Stomach (tissue), 9 donors: ENCODE measurements around the gene SRPX2. TPM values are rescaled to one million over a fixed set of nuclear protein-coding genes. Genes with fewer than 3 reads are reported as not detected.
"Not testable (repeated sequence)": the region's sequence is repeated elsewhere in the genome, so short reads cannot be mapped to it uniquely, and the experiment has no call there.

Experiments
- DNase-seq, 2 donors: peaks; one replicate each; pipeline versions ENCODE4 v3.0.0 to v3.0.0-alpha.2; 2013 to 2019
- H3K27ac ChIP-seq, 5 donors: fragments of 200-600 bp in 4 of 5; sonication (generic) in 4 of 5; one replicate each; pipeline ENCODE4 v1.5.1; 2013 to 2019; ENCODE audit warnings: mild to moderate bottlenecking in 1 of 5, moderate library complexity in 1 of 5
- H3K27me3 ChIP-seq, 3 donors: fragments of 200-600 bp; sonication (generic); one replicate each; pipeline ENCODE4 v1.5.1; 2017 to 2019; ENCODE audit warnings: mixed run types in 1 of 3
- H3K36me3 ChIP-seq, 4 donors: fragments of 200-600 bp; sonication (generic); 1 replicate in 3 of 4; 2 replicates in 1 of 4; pipeline ENCODE4 v1.5.1; 2016 to 2019
- H3K4me1 ChIP-seq, 4 donors: fragments of 200-600 bp; sonication (generic); one replicate each; pipeline ENCODE4 v1.5.1; 2016 to 2019
- H3K4me3 ChIP-seq, 4 donors: fragments of 200-600 bp; sonication (generic) in 3 of 4; one replicate each; pipeline ENCODE4 v1.5.1; 2016 to 2019; ENCODE audit warnings: mild to moderate bottlenecking in 1 of 4
- H3K9me3 ChIP-seq, 4 donors: fragments of 200-600 bp; sonication (generic); one replicate each; pipeline ENCODE4 v1.5.1; 2016 to 2019
- EP300 ChIP-seq: sonication (generic); formaldehyde crosslinking; IDR thresholded peaks from one replicate; pipeline ENCODE4 v1.6.1; 2017; ENCODE audit warnings: antibody characterized with exemption
- POLR2A ChIP-seq, 4 donors: fragments of 450-650 bp; IDR thresholded peaks; one replicate each; pipeline ENCODE4 v1.6.1; 2016; ENCODE audit warnings: antibody characterized with exemption in 4 of 4, control low read depth in 2 of 4, mild to moderate bottlenecking in 1 of 4, moderate library complexity in 1 of 4
- POLR2AphosphoS5 ChIP-seq, 3 donors: sonication (generic); formaldehyde crosslinking; IDR thresholded peaks; one replicate each; pipeline ENCODE4 v1.6.1; 2016; ENCODE audit warnings: antibody characterized with exemption in 3 of 3
- WGBS, 5 donors: extraction: QIAGEN DNeasy Blood & Tissue Kit in 3 of 5; methylation state at CpG; one replicate each; pipeline versions ENCODE4 v1.1.5 to v1.1.7; 2013 to 2018; 5-methylcytosine and 5-hydroxymethylcytosine counted together
- intact Hi-C: fragments of 100-400 bp; cut with DNase I; formaldehyde crosslinking; loops from one replicate; pipeline ENCODE4 v1.15.1; 2023; ENCODE audit warnings: low total_unique reads
- polyA plus RNA-seq, 3 donors: library from polyadenylated mRNA; stranded (reverse); fragments of 200-250 nt; gene quantifications; one replicate each; pipeline ENCODE4 v1.2.3, GENCODE V29; 2013
- total RNA-seq, 5 donors: library from RNA; depleted of rRNA; stranded (reverse); fragments of >200 nt; gene quantifications; one replicate each; pipeline versions ENCODE4 v1.1.0 to v1.2.3, GENCODE V29; 2014 to 2016
- TF ChIP-seq, protein P1 (sequence below), 7 experiments: fragments of 450-650 bp in 4 of 7; fragments of 200-600 bp in 3 of 7; sonication (generic) in 3 of 7; IDR thresholded peaks; one replicate each; pipeline ENCODE4 v1.5.1; 2016 to 2019; ENCODE audit warnings: antibody characterized with exemption in 7 of 7, control low read depth in 2 of 7, mild to moderate bottlenecking in 1 of 7
- donor health status: healthy with polysubstance abuse.
- donor health status: Bipolar disorder and iron deficiency.
- donor health status: healthy.

The SRPX2 gene
- total and polyA plus RNA-seq, 8 donors, result 2.6 to 28.0 (median 7.5) TPM

DNA sequence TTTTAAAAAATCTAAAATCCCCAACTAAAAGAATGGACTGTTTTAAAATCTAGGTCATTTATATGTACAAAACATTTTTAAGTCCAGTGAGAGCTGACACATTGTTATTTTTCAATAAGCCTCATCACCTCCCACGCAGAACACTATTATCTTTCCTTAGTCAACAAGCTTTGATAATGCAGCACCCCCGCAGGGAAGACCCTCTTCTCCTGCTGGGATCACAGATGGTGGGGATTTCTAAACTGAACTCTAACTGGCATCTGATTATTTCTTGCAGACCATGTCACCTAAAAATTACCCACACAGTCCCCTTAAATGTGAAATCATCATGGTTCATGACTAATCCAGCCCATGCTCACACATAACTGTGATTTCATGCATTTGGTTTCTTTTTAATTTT lies 76.3 kb downstream of the SRPX2 start:
- no peak overlapping the region for H3K27ac ChIP-seq
- no peak overlapping the region for H3K4me3 ChIP-seq
- no peaks in the 10 kb centered on the region for H3K36me3 ChIP-seq
- no peak for TF ChIP-seq POLR2A (IDR thresholded peaks at IDR 0.05)
- TF ChIP-seq EP300, result no peak
- TF ChIP-seq POLR2AphosphoS5 (IDR thresholded peaks at IDR 0.05), result no peak
- TF ChIP-seq, protein P1, sequence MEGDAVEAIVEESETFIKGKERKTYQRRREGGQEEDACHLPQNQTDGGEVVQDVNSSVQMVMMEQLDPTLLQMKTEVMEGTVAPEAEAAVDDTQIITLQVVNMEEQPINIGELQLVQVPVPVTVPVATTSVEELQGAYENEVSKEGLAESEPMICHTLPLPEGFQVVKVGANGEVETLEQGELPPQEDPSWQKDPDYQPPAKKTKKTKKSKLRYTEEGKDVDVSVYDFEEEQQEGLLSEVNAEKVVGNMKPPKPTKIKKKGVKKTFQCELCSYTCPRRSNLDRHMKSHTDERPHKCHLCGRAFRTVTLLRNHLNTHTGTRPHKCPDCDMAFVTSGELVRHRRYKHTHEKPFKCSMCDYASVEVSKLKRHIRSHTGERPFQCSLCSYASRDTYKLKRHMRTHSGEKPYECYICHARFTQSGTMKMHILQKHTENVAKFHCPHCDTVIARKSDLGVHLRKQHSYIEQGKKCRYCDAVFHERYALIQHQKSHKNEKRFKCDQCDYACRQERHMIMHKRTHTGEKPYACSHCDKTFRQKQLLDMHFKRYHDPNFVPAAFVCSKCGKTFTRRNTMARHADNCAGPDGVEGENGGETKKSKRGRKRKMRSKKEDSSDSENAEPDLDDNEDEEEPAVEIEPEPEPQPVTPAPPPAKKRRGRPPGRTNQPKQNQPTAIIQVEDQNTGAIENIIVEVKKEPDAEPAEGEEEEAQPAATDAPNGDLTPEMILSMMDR (IDR thresholded peaks at IDR 0.05), result no peak
- WGBS, 5 donors, result 54 to 88% (median 78%) methylated on average over 2 of the region's 2 CpGs
- intact Hi-C loops, result no loop called here
- H3K27me3 ChIP-seq, result no peaks in the 10 kb centered on the region
- no peak for DNase-seq
- no peaks in the 10 kb centered on the region for H3K4me1 ChIP-seq
- H3K9me3 ChIP-seq, result no peaks in the 10 kb centered on the region

DNA sequence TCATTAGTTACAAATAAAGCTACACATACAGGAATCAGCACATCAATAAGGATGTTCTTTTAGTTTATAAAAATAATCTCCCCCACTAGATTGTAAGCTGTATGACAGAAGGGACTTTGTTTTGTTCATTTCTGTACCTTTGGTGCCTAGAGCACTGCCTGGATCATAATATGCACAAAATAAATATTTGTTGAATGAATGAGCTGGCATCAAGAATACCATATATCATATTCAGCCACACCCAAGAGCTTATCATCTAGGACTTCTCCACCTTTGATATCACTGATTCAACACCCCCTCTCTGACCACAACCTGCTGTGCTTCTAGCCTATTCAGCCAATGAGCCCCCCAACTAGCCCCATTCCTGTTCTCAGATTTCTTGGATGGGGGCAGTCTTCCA lies 77.3 kb downstream of the SRPX2 start:
- no peaks in the 10 kb centered on the region for H3K36me3 ChIP-seq
- intact Hi-C loops, result no loop called here
- H3K27ac ChIP-seq, result no peak overlapping the region
- no peaks in the 10 kb centered on the region for H3K27me3 ChIP-seq
- no peaks in the 10 kb centered on the region for H3K4me1 ChIP-seq
- H3K4me3 ChIP-seq, result no peak overlapping the region
- TF ChIP-seq POLR2A (IDR thresholded peaks at IDR 0.05), result no peak
- TF ChIP-seq, protein P1 (IDR thresholded peaks at IDR 0.05), result no peak
- no peak for TF ChIP-seq POLR2AphosphoS5 (IDR thresholded peaks at IDR 0.05)
- TF ChIP-seq EP300, result no peak
- no peaks in the 10 kb centered on the region for H3K9me3 ChIP-seq
- DNase-seq, result no peak

DNA sequence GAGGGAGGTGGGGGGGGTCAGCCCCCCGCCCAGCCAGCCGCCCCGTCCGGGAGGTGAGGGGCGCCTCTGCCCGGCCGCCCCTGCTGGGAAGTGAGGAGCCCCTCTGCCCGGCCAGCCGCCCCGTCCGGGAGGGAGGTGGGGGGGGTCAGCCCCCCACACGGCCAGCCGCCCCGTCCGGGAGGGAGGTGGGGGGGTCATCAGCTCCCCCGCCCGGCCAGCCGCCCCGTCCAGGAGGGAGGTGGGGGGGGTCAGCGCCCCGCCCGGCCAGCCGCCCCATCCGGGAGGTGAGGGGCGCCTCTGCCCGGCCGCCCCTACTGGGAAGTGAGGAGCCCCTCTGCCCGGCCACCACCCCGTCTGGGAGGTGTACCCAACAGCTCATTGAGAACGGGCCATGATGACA lies 80.0 kb downstream of the SRPX2 start:
- whole genome bisulfite sequencing, 5 donors, result 93 to 95% methylated on average over 11 to 12 of the region's 30 CpGs; no CpG with 5 or more reads in 3 of the 5 donors
- intact Hi-C loops, H3K27ac ChIP-seq: not testable (repeated sequence)

More for the DNA sequence above, 80.0 kb downstream of the SRPX2 start:
- not testable (repeated sequence) for H3K27me3 ChIP-seq, H3K4me1 ChIP-seq, H3K9me3 ChIP-seq, H3K36me3 ChIP-seq, H3K4me3 ChIP-seq, DNase-seq

Other genes with a start within 250 kb of the SRPX2 start
- gene PCDH19, start 233.9 kb upstream of the SRPX2 start, total RNA-seq, result 1 to 10 TPM in 1 of 5 donors, under 1 TPM in 3, not detected in 1; under 0.01 to 1.3 (median 0.58) TPM
- gene PCDH19, start 233.9 kb upstream of the SRPX2 start, polyA plus RNA-seq, result under 1 TPM in 2 of 3 donors, not detected in 1; 0.10 to 0.15 TPM
- 1 to 10 TPM in 1 of 5 donors, not detected in 4; 2.4 TPM for gene TNMD, start 59.3 kb upstream of the SRPX2 start, total RNA-seq
- 1 to 10 TPM in 1 of 3 donors, not detected in 2; 2.3 TPM for gene TNMD, start 59.3 kb upstream of the SRPX2 start, polyA plus RNA-seq
- gene TSPAN6, start 7.4 kb upstream of the SRPX2 start, total RNA-seq, result 10 to 100 TPM in 4 of 5 donors, not detected in 1; 12.5 to 57.1 (median 24.6) TPM
- 10 to 100 TPM in 2 of 3 donors, 1 to 10 TPM in 1; 9.5 to 19.8 (median 13.5) TPM for gene TSPAN6, start 7.4 kb upstream of the SRPX2 start, polyA plus RNA-seq
- 10 to 100 TPM; 10.5 to 27.7 (median 12.5) TPM for gene SYTL4, start 87.9 kb downstream of the SRPX2 start, total RNA-seq
- 10 to 100 TPM in 1 of 3 donors, 1 to 10 TPM in 2; 4.5 to 23.7 (median 4.6) TPM for gene SYTL4, start 87.9 kb downstream of the SRPX2 start, polyA plus RNA-seq
- gene CSTF2, start 176.2 kb downstream of the SRPX2 start, total RNA-seq, result 10 to 100 TPM in 2 of 5 donors, 1 to 10 TPM in 2, not detected in 1; 6.8 to 13.0 (median 9.6) TPM
- 1 to 10 TPM; 5.8 to 7.8 (median 6.9) TPM for gene CSTF2, start 176.2 kb downstream of the SRPX2 start, polyA plus RNA-seq
- 10 to 100 TPM in 1 of 5 donors, not detected in 4; 53.3 TPM for gene NOX1, start 230.2 kb downstream of the SRPX2 start, total RNA-seq
- not detected for gene NOX1, start 230.2 kb downstream of the SRPX2 start, polyA plus RNA-seq